Small intestine (tissue), 7 donors: ENCODE results near the gene NCAPH2. TPM values are rescaled to one million over a fixed set of nuclear protein-coding genes. Genes with fewer than 3 reads are reported as not detected.

Experiments used
- DNase-seq, 2 donors: peaks; one replicate each; pipeline versions ENCODE4 v3.0.0 to v3.0.0-alpha.2; 2013
- FAIRE-seq: peaks from 2 replicates; lab custom pipeline; 2012; peaks lifted over from hg19 to GRCh38; lab: Jason Lieb, UNC
- H3K27ac ChIP-seq, 3 donors: one replicate each; pipeline ENCODE4 v1.5.1; 2013; ENCODE audit warnings: low read length in 2 of 3, mild to moderate bottlenecking in 2 of 3, control low read depth in 1 of 3, inconsistent platforms in 1 of 3, low read depth in 1 of 3, moderate library complexity in 1 of 3
- H3K27me3 ChIP-seq, 3 donors: one replicate each; pipeline ENCODE4 v1.6.1; 2013; ENCODE audit warnings: low read length in 3 of 3, inconsistent platforms in 1 of 3; ENCODE audit not compliant: control insufficient read depth in 3 of 3, insufficient read depth in 3 of 3
- H3K36me3 ChIP-seq, 3 donors: one replicate each; pipeline ENCODE4 v1.6.1; 2013; ENCODE audit warnings: low read length in 3 of 3, inconsistent platforms in 1 of 3, low read depth in 1 of 3, mild to moderate bottlenecking in 1 of 3, moderate library complexity in 1 of 3; ENCODE audit not compliant: control insufficient read depth in 3 of 3, insufficient read depth in 2 of 3
- H3K4me1 ChIP-seq, 3 donors: one replicate each; pipeline ENCODE4 v1.6.1; 2013; ENCODE audit warnings: low read length in 2 of 3, inconsistent platforms in 1 of 3, low read depth in 1 of 3, mild to moderate bottlenecking in 1 of 3, moderate library complexity in 1 of 3; ENCODE audit not compliant: control insufficient read depth in 3 of 3, insufficient read depth in 2 of 3
- H3K4me3 ChIP-seq, 3 donors: one replicate each; pipeline ENCODE4 v1.5.1; 2013; ENCODE audit warnings: low read length in 3 of 3, control low read depth in 1 of 3, inconsistent platforms in 1 of 3, low read depth in 1 of 3, mild to moderate bottlenecking in 1 of 3, moderate library complexity in 1 of 3
- H3K9me3 ChIP-seq, 2 donors: one replicate each; pipeline ENCODE4 v1.6.1; 2013; ENCODE audit warnings: low read depth in 1 of 2, low read length in 1 of 2; ENCODE audit not compliant: control insufficient read depth in 2 of 2, insufficient read depth in 1 of 2
- WGBS, 3 donors: extraction: QIAGEN DNeasy Blood & Tissue Kit; methylation state at CpG; one replicate each; pipeline ENCODE4 v1.1.7; 2013; 5-methylcytosine and 5-hydroxymethylcytosine counted together
- polyA plus RNA-seq, 4 donors: library from polyadenylated mRNA; stranded (reverse) in 3 of 4; unstranded in 1 of 4; fragments of 200-250 nt in 3 of 4; fragments of 120-200 nt in 1 of 4; gene quantifications; one replicate each; pipeline versions ENCODE4 v1.2.1 to v1.2.3, GENCODE V29; 2013
- donor health status: healthy with polysubstance abuse.
- donor health status: control.
- donor health status: control.
- donor health status: Bipolar disorder and iron deficiency.
- donor health status: healthy.

The NCAPH2 gene
- polyA plus RNA-seq, 4 donors = 29.3 to 45.9 (median 39.8) TPM

- 66 to 78% (median 67%) methylated on average over 7 of the region's 7 CpGs for WGBS, 3 donors
- DNase-seq (peak; percentile 70 to 71), FAIRE-seq (no peak)
- Histone ChIP-seq H3K4me1 (peaks cover 2 to 15% (median 4%) of the 10 kb centered on the region in 3 donors), H3K4me3 (no peak overlapping the region), H3K36me3 (peaks cover 0 to 56% (median 5%) of the 10 kb centered on the region in 3 donors), H3K9me3 (no peaks in the 10 kb centered on the region), H3K27me3 (no peaks in the 10 kb centered on the region), H3K27ac (peak overlapping the region in 2 of 3 donors; percentile 22 to 48)
Measured at GRCh38 chr22:50568626-50569025, 60.6 kb downstream of the NCAPH2 start.

GRCh38 chr22:50569041-50569459, 61.0 kb downstream of the NCAPH2 start:
- Histone ChIP-seq H3K27ac (peak overlapping the region in 2 of 3 donors; percentile 22 to 48), H3K36me3 (peaks cover 0 to 61% (median 5%) of the 10 kb centered on the region in 3 donors), H3K9me3 (no peaks in the 10 kb centered on the region), H3K27me3 (no peaks in the 10 kb centered on the region), H3K4me1 (peaks cover 0 to 11% (median 4%) of the 10 kb centered on the region in 3 donors), H3K4me3 (no peak overlapping the region)
- WGBS, 3 donors = 39 to 65% (median 43%) methylated on average over 8 of the region's 8 CpGs
- no peak for FAIRE-seq
- DNase-seq = peak in 1 of 2 donors; percentile 75

GRCh38 chr22:50569896-50570535, 62.0 kb downstream of the NCAPH2 start:
- Histone ChIP-seq H3K27me3 (no peaks in the 10 kb centered on the region), H3K9me3 (no peaks in the 10 kb centered on the region), H3K4me3 (no peak overlapping the region), H3K4me1 (peaks cover 0 to 11% (median 4%) of the 10 kb centered on the region in 3 donors), H3K36me3 (peaks cover 0 to 64% (median 5%) of the 10 kb centered on the region in 3 donors), H3K27ac (no peak overlapping the region)
- DNase-seq = no peak
- WGBS, 3 donors = 87 to 92% (median 90%) methylated on average over 13 of the region's 13 CpGs
- no peak for FAIRE-seq

GRCh38 chr22:50570861-50571260, 62.8 kb downstream of the NCAPH2 start:
- H3K4me3 ChIP-seq = no peak overlapping the region
- no peak overlapping the region for H3K27ac ChIP-seq
- H3K9me3 ChIP-seq = no peaks in the 10 kb centered on the region
- peaks cover 0 to 11% (median 4%) of the 10 kb centered on the region in 3 donors for H3K4me1 ChIP-seq
- FAIRE-seq (no peak), DNase-seq (no peak)
- peaks cover 0 to 69% (median 5%) of the 10 kb centered on the region in 3 donors for H3K36me3 ChIP-seq
- 89 to 94% (median 92%) methylated on average over 12 of the region's 12 CpGs for WGBS, 3 donors
- H3K27me3 ChIP-seq = no peaks in the 10 kb centered on the region

GRCh38 chr22:50571264-50572175, 63.5 kb downstream of the NCAPH2 start:
- H3K27ac ChIP-seq = no peak overlapping the region
- FAIRE-seq (no peak), DNase-seq (no peak)
- peaks cover 0 to 76% (median 5%) of the 10 kb centered on the region in 3 donors for H3K36me3 ChIP-seq
- H3K4me1 ChIP-seq = peaks cover 0 to 11% (median 4%) of the 10 kb centered on the region in 3 donors
- H3K27me3 ChIP-seq = no peaks in the 10 kb centered on the region
- H3K9me3 ChIP-seq = no peaks in the 10 kb centered on the region
- H3K4me3 ChIP-seq = no peak overlapping the region
- WGBS, 3 donors = 67 to 83% (median 69%) methylated on average over 25 to 26 of the region's 26 CpGs

- peaks cover 0 to 73% (median 5%) of the 10 kb centered on the region in 3 donors for H3K36me3 ChIP-seq
- FAIRE-seq = no peak
- no peaks in the 10 kb centered on the region for H3K9me3 ChIP-seq
- H3K27me3 ChIP-seq = no peaks in the 10 kb centered on the region
- DNase-seq = no peak
- H3K4me3 ChIP-seq = no peak overlapping the region
- H3K4me1 ChIP-seq = peaks cover 0 to 11% (median 4%) of the 10 kb centered on the region in 3 donors
- WGBS, 3 donors = 91 to 97% (median 94%) methylated on average over 9 to 11 of the region's 11 CpGs
- no peak overlapping the region for H3K27ac ChIP-seq
Measured at GRCh38 chr22:50572965-50573364, 64.9 kb downstream of the NCAPH2 start.

- no peak for DNase-seq
Measured at GRCh38 chr22:50573491-50574382, 65.7 kb downstream of the NCAPH2 start.

More at GRCh38 chr22:50573491-50574382, 65.7 kb downstream of the NCAPH2 start:
- 90 to 95% (median 90%) methylated on average over 25 to 26 of the region's 26 CpGs for WGBS, 3 donors
- peaks cover 2 to 13% (median 3%) of the 10 kb centered on the region in 3 donors for H3K4me1 ChIP-seq
- H3K27ac ChIP-seq = no peak overlapping the region
- H3K36me3 ChIP-seq = peaks cover 0 to 71% (median 5%) of the 10 kb centered on the region in 3 donors
- no peak for FAIRE-seq
- H3K4me3 ChIP-seq = no peak overlapping the region
- no peaks in the 10 kb centered on the region for H3K9me3 ChIP-seq
- H3K27me3 ChIP-seq = no peaks in the 10 kb centered on the region
